Keratinocyte (primary cell): Measurements from ENCODE around the gene TENT4B. TPM values are rescaled to one million over a fixed set of nuclear protein-coding genes. Genes with fewer than 3 reads are reported as not detected.

Source experiments
- DNase-seq: peaks from one replicate; pipeline ENCODE4 v3.0.0-alpha.2; 2011; ENCODE audit warnings: low read depth, missing footprints, low spot score
- FAIRE-seq: peaks from 2 replicates; lab custom pipeline; 2011; peaks lifted over from hg19 to GRCh38; lab: Jason Lieb, UNC
- H2AFZ ChIP-seq: 2 replicates; pipeline ENCODE4 v1.6.0; 2012; ENCODE audit warnings: low read length, control low read depth, inconsistent platforms; ENCODE audit not compliant: control insufficient read depth
- H3K27ac ChIP-seq: 2 replicates; pipeline ENCODE4 v1.5.1; 2011; ENCODE audit warnings: low read length; ENCODE audit not compliant: control insufficient read depth, insufficient read depth
- H3K27me3 ChIP-seq: 3 replicates; pipeline ENCODE4 v1.6.0; 2011; ENCODE audit warnings: low read length; ENCODE audit not compliant: control insufficient read depth, insufficient read depth; ENCODE audit errors: extremely low read depth
- H3K36me3 ChIP-seq, 2 experiments: 2 replicates in 1 of 2; 3 replicates in 1 of 2; pipeline ENCODE4 v1.5.1; 2011; ENCODE audit warnings: low read length in 2 of 2, mild to moderate bottlenecking in 1 of 2; ENCODE audit not compliant: control insufficient read depth in 2 of 2, insufficient read depth in 2 of 2; ENCODE audit errors: extremely low read depth in 1 of 2
- H3K4me1 ChIP-seq: 3 replicates; pipeline ENCODE4 v1.5.1; 2011; ENCODE audit warnings: low read length; ENCODE audit not compliant: control insufficient read depth, insufficient read depth; ENCODE audit errors: extremely low read depth
- H3K4me2 ChIP-seq: 3 replicates; pipeline ENCODE4 v1.6.0; 2011; ENCODE audit warnings: low read depth, low read length; ENCODE audit not compliant: control insufficient read depth, insufficient read depth; ENCODE audit errors: extremely low read depth
- H3K4me3 ChIP-seq, 3 experiments: fragments of 200-600 bp in 1 of 3; sonication (generic) in 1 of 3; 2 replicates in 2 of 3; 3 replicates in 1 of 3; pipeline ENCODE4 v1.5.1; 2011 to 2016; ENCODE audit warnings: low read length in 3 of 3, mild to moderate bottlenecking in 3 of 3, control low read depth in 2 of 3, inconsistent platforms in 1 of 3, low read depth in 1 of 3, mixed read lengths in 1 of 3, mixed run types in 1 of 3, moderate library complexity in 1 of 3; ENCODE audit not compliant: control insufficient read depth in 2 of 3, insufficient read depth in 2 of 3; ENCODE audit errors: extremely low read depth in 1 of 3
- H3K79me2 ChIP-seq: 2 replicates; pipeline ENCODE4 v1.6.0; 2012; ENCODE audit warnings: low read length; ENCODE audit not compliant: control insufficient read depth, insufficient read depth
- H3K9ac ChIP-seq: 3 replicates; pipeline ENCODE4 v1.6.0; 2011; ENCODE audit warnings: low read length; ENCODE audit not compliant: control insufficient read depth, insufficient read depth; ENCODE audit errors: extremely low read depth
- H3K9me1 ChIP-seq: 3 replicates; pipeline ENCODE4 v1.6.0; 2011; ENCODE audit warnings: low read length; ENCODE audit not compliant: control insufficient read depth, insufficient read depth; ENCODE audit errors: extremely low read depth
- H3K9me3 ChIP-seq: 2 replicates; pipeline ENCODE4 v1.5.1; 2012; ENCODE audit warnings: low read depth, low read length; ENCODE audit not compliant: control insufficient read depth
- H4K20me1 ChIP-seq: 3 replicates; pipeline ENCODE4 v1.6.0; 2011; ENCODE audit warnings: low read length; ENCODE audit not compliant: control insufficient read depth, insufficient read depth; ENCODE audit errors: extremely low read depth
- EZH2 ChIP-seq: IDR thresholded peaks from one replicate; pipeline ENCODE4 v1.6.1; 2012; ENCODE audit warnings: inconsistent platforms, mild to moderate bottlenecking, low read length, moderate library complexity
- dilution Hi-C: fragments of 300-500 bp; cut with MboI; formaldehyde crosslinking; loops from one replicate; pipeline ENCODE4 v1.7.0; 2020; ENCODE audit warnings: low sequenced_read_pairs; ENCODE audit not compliant: extremely low pct_ligation_motif_present
- polyA plus RNA-seq, 5 experiments: library from polyadenylated mRNA; depleted of rRNA in 3 of 5; stranded (reverse) in 3 of 5; stranded (forward) in 1 of 5; unstranded in 1 of 5; fragments of >200 nt; gene quantifications; 1 replicate in 1 of 5; 2 replicates in 3 of 5; 3 replicates in 1 of 5; pipeline versions ENCODE4 v1.2.1 to v1.2.3, GENCODE V29; 2011 to 2012; ENCODE audit warnings: missing spikeins in 2 of 5, low read depth in 1 of 5, low replicate concordance in 1 of 5
- TF ChIP-seq, protein P1 (sequence below), 3 experiments: IDR thresholded peaks in 1 of 3; conservative IDR thresholded peaks in 1 of 3; optimal IDR thresholded peaks in 1 of 3; 2 replicates in 2 of 3; 3 replicates in 1 of 3; pipeline versions ENCODE3 to v1.5.1; 2011; ENCODE audit warnings: low read length in 3 of 3, mild to moderate bottlenecking in 3 of 3, moderate library complexity in 2 of 3, control low read depth in 1 of 3, inconsistent platforms in 1 of 3; ENCODE audit not compliant: insufficient read depth in 2 of 3; ENCODE audit errors: extremely low read depth in 1 of 3

Gene TENT4B
- polyA plus RNA-seq, 1 donor (not counting 4 experiments of a cell fraction or from before 2014, with no cell fraction given), result 14.8 TPM

DNA sequence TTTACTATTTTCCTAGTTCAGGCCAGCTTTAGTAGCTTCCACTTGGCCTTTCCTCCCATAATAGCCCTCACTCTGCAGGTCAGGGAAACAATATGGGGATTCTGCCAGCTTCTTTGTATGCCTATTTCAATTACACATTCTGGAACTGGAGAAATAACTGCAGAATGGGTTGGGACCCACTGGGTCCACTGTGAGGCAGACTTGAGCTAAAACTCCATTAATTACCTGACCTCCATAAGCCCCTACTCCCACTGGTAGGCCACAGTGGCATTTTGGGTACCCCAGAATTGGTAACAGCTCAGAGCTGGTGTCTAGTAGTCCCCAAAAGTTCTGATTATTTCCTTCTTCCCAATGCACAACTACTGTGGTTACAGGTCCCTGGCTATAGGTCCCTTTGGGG, 16.7 kb upstream of the TENT4B start:
- H3K4me3 ChIP-seq, result no peak overlapping the region
- no peaks in the 10 kb centered on the region for H3K9me1 ChIP-seq
- H3K9me3 ChIP-seq, result no peaks in the 10 kb centered on the region
- no peak overlapping the region for H3K27ac ChIP-seq
- H4K20me1 ChIP-seq, result no peaks in the 10 kb centered on the region
- peaks cover 3% of the 10 kb centered on the region for H3K27me3 ChIP-seq
- no peaks in the 10 kb centered on the region for H3K36me3 ChIP-seq
- dilution Hi-C loops, result no loop called here
- no peak overlapping the region for H2AFZ ChIP-seq
- TF ChIP-seq, protein P1, sequence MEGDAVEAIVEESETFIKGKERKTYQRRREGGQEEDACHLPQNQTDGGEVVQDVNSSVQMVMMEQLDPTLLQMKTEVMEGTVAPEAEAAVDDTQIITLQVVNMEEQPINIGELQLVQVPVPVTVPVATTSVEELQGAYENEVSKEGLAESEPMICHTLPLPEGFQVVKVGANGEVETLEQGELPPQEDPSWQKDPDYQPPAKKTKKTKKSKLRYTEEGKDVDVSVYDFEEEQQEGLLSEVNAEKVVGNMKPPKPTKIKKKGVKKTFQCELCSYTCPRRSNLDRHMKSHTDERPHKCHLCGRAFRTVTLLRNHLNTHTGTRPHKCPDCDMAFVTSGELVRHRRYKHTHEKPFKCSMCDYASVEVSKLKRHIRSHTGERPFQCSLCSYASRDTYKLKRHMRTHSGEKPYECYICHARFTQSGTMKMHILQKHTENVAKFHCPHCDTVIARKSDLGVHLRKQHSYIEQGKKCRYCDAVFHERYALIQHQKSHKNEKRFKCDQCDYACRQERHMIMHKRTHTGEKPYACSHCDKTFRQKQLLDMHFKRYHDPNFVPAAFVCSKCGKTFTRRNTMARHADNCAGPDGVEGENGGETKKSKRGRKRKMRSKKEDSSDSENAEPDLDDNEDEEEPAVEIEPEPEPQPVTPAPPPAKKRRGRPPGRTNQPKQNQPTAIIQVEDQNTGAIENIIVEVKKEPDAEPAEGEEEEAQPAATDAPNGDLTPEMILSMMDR (optimal IDR thresholded peaks at IDR 0.05 in 1 of 3, IDR thresholded peaks at IDR 0.05 in 1 of 3, conservative IDR thresholded peaks at IDR 0.05 in 1 of 3; ENCODE audit: extremely low read depth in 1 of 3, insufficient read depth in 2 of 3, low read length in 3 of 3), result peak in 2 of 3 experiments; percentile 4 to 12
- TF ChIP-seq EZH2, result no peak
- no peak for DNase-seq
- no peaks in the 10 kb centered on the region for H3K79me2 ChIP-seq
- no peak overlapping the region for H3K9ac ChIP-seq
- H3K4me2 ChIP-seq, result no peak overlapping the region
- H3K4me1 ChIP-seq, result no peaks in the 10 kb centered on the region
- FAIRE-seq, result no peak

DNA sequence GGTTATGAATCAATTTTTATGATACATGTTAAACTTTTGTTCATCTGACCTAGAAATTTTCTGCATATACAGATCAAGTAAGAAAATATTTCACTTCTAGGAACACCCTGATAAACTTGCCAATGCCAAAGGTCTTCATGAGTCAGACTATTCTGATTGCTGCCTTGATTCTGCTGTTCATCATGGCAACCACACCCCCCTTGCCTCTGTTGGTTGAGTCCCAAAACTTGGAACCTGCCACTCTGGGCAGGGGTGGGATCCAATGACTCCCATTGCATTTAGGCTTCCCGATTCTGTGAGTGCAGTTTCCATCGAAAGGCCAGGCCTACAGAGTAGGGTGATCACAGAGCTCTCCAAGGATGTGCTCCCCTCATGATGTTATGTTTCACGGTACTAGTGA, 15.8 kb upstream of the TENT4B start:
- Histone ChIP-seq H3K4me3 (no peak overlapping the region), H3K9me3 (no peaks in the 10 kb centered on the region), H3K36me3 (no peaks in the 10 kb centered on the region), H3K9ac (no peak overlapping the region), H3K27ac (no peak overlapping the region), H3K79me2 (no peaks in the 10 kb centered on the region), H4K20me1 (no peaks in the 10 kb centered on the region), H3K4me2 (no peak overlapping the region), H3K9me1 (no peaks in the 10 kb centered on the region), H3K27me3 (peaks cover 3% of the 10 kb centered on the region), H3K4me1 (no peaks in the 10 kb centered on the region), H2AFZ (no peak overlapping the region)
- dilution Hi-C loops, result no loop called here
- TF ChIP-seq, protein P1 (optimal IDR thresholded peaks at IDR 0.05 in 1 of 3, IDR thresholded peaks at IDR 0.05 in 1 of 3, conservative IDR thresholded peaks at IDR 0.05 in 1 of 3; ENCODE audit: extremely low read depth in 1 of 3, insufficient read depth in 2 of 3, low read length in 3 of 3), result no peak
- no peak for TF ChIP-seq EZH2
- FAIRE-seq (no peak), DNase-seq (no peak)
